KMS-11 (cell line): Measurements from ENCODE around the gene FCRL2.

ENCODE experiments used
- H2AFZ ChIP-seq: fragments of 200-600 bp; sonication (generic); 2 replicates; pipeline ENCODE4 v1.6.1; 2016; ENCODE audit warnings: antibody characterized with exemption, mixed run types, low read depth
- H3K27ac ChIP-seq: fragments of 200-600 bp; sonication (generic); 2 replicates; pipeline ENCODE4 v1.6.1; 2016; ENCODE audit warnings: mild to moderate bottlenecking, mixed run types
- H3K27me3 ChIP-seq: fragments of 200-600 bp; sonication (generic); 2 replicates; pipeline ENCODE4 v1.6.1; 2017; ENCODE audit warnings: mild to moderate bottlenecking, low read depth, mixed run types, moderate library complexity; ENCODE audit not compliant: insufficient read depth
- H3K36me3 ChIP-seq: fragments of 200-600 bp; sonication (generic); 2 replicates; pipeline ENCODE4 v1.6.1; 2017; ENCODE audit warnings: mild to moderate bottlenecking, mixed run types; ENCODE audit not compliant: insufficient read depth
- H3K4me1 ChIP-seq: fragments of 200-600 bp; sonication (generic); 2 replicates; pipeline ENCODE4 v1.6.1; 2016; ENCODE audit warnings: mild to moderate bottlenecking, low read depth, mixed run types; ENCODE audit not compliant: poor library complexity, severe bottlenecking
- H3K4me2 ChIP-seq: fragments of 200-600 bp; sonication (generic); 2 replicates; pipeline ENCODE4 v1.7.0; 2016; ENCODE audit warnings: mild to moderate bottlenecking, mixed run types
- H3K4me3 ChIP-seq: fragments of 200-600 bp; sonication (generic); IDR thresholded peaks from 2 replicates; pipeline ENCODE4 v1.6.1; 2017; ENCODE audit warnings: low read depth, low read length, mixed read lengths; ENCODE audit not compliant: insufficient read depth
- H3K79me2 ChIP-seq: fragments of 200-600 bp; sonication (generic); 2 replicates; pipeline ENCODE4 v1.6.1; 2016; ENCODE audit warnings: low read depth, mixed run types; ENCODE audit not compliant: insufficient read depth
- H3K9ac ChIP-seq: fragments of 200-600 bp; sonication (generic); 2 replicates; pipeline ENCODE4 v1.6.1; 2016; ENCODE audit warnings: mild to moderate bottlenecking, mixed run types
- H4K20me1 ChIP-seq: fragments of 200-600 bp; sonication (generic); 2 replicates; pipeline ENCODE4 v1.6.1; 2016; ENCODE audit warnings: mild to moderate bottlenecking, mixed run types; ENCODE audit not compliant: insufficient read depth
- TF ChIP-seq, protein P1 (sequence below): fragments of 200-600 bp; sonication (generic); conservative IDR thresholded peaks from 2 replicates; pipeline ENCODE4 v1.6.1; 2017; ENCODE audit warnings: low read depth, mild to moderate bottlenecking, antibody characterized with exemption, low read length, moderate library complexity, mixed read lengths

FCRL2 gene

DNA sequence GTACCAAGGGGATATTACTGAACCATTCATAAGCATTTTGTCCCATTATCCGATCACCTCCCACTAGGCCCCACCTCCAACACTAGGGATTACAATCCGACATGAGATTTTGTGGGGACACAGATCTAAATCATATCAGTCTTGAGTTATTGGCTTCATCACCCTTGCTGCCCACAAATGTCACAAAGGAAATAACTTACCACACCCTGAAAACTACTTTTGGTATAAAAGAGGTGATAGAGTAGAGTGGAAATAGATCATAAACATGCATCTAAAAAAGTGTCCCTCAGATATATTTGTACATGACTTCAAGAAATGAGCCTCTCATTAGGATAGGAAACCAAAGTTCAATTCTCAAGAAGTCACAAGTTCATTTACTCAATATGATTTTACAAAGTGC, 53.8 kb downstream of the FCRL2 start:
- TF ChIP-seq, protein P1, sequence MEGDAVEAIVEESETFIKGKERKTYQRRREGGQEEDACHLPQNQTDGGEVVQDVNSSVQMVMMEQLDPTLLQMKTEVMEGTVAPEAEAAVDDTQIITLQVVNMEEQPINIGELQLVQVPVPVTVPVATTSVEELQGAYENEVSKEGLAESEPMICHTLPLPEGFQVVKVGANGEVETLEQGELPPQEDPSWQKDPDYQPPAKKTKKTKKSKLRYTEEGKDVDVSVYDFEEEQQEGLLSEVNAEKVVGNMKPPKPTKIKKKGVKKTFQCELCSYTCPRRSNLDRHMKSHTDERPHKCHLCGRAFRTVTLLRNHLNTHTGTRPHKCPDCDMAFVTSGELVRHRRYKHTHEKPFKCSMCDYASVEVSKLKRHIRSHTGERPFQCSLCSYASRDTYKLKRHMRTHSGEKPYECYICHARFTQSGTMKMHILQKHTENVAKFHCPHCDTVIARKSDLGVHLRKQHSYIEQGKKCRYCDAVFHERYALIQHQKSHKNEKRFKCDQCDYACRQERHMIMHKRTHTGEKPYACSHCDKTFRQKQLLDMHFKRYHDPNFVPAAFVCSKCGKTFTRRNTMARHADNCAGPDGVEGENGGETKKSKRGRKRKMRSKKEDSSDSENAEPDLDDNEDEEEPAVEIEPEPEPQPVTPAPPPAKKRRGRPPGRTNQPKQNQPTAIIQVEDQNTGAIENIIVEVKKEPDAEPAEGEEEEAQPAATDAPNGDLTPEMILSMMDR, result no peak
- H3K4me3 ChIP-seq, result no peak overlapping the region
- H3K27me3 ChIP-seq, result no peaks in the 10 kb centered on the region
- no peak overlapping the region for H2AFZ ChIP-seq
- no peaks in the 10 kb centered on the region for H3K79me2 ChIP-seq
- H3K4me2 ChIP-seq, result no peak overlapping the region
- H4K20me1 ChIP-seq, result no peaks in the 10 kb centered on the region
- no peak overlapping the region for H3K27ac ChIP-seq
- H3K9ac ChIP-seq, result no peak overlapping the region
- H3K4me1 ChIP-seq, result peaks cover 32% of the 10 kb centered on the region
- H3K36me3 ChIP-seq, result no peaks in the 10 kb centered on the region

DNA sequence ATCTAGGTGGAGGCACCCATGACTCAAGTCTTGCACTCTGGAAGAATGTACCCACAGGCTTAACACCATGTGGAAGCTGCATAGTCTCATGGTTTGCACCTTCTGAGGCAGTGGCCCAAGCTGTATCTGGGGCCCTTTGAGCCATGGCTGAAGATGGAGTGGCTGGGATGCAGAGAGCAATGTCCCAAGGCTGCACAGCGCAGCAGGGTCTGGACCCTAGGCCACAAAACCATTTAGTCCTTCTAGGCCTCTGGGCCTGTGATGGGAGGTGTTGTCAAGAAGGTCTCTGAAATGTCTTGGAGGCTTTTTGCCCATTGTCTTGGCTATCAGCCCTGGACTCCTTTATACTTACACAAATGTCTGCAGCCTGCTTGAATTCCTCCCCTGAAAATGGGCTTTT, 54.9 kb downstream of the FCRL2 start:
- Histone ChIP-seq H3K36me3 (no peaks in the 10 kb centered on the region), H3K27ac (no peak overlapping the region), H3K4me3 (no peak overlapping the region), H3K27me3 (no peaks in the 10 kb centered on the region), H3K9ac (no peak overlapping the region), H3K79me2 (no peaks in the 10 kb centered on the region), H2AFZ (no peak overlapping the region), H4K20me1 (no peaks in the 10 kb centered on the region), H3K4me1 (peaks cover 24% of the 10 kb centered on the region), H3K4me2 (no peak overlapping the region)
- TF ChIP-seq, protein P1, result no peak

DNA sequence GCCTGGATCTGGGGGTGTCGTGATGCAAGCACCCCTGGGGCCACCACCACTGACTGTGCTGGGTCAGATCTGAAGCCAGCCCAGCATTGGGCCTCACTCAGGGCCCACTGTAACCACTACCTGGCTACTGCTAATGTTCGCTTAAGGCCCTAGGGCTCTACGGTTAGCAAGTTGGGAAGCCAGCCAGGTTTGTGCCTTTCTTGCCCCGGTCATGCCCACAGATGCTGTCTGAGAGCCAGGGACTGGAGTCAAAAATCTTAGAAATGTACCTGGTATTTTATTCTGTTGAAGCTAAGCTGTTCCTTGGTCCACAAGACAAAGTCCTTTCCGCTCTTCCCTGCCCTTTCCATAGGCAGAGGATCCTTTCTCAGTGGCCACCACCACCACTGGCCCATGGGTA, 61.2 kb downstream of the FCRL2 start:
- no peak overlapping the region for H3K9ac ChIP-seq
- TF ChIP-seq, protein P1, result no peak
- no peaks in the 10 kb centered on the region for H3K4me1 ChIP-seq
- no peaks in the 10 kb centered on the region for H4K20me1 ChIP-seq
- H3K27me3 ChIP-seq, result no peaks in the 10 kb centered on the region
- H3K79me2 ChIP-seq, result no peaks in the 10 kb centered on the region
- no peaks in the 10 kb centered on the region for H3K36me3 ChIP-seq
- no peak overlapping the region for H3K4me2 ChIP-seq
- no peak overlapping the region for H3K27ac ChIP-seq
- no peak overlapping the region for H2AFZ ChIP-seq
- no peak overlapping the region for H3K4me3 ChIP-seq

DNA sequence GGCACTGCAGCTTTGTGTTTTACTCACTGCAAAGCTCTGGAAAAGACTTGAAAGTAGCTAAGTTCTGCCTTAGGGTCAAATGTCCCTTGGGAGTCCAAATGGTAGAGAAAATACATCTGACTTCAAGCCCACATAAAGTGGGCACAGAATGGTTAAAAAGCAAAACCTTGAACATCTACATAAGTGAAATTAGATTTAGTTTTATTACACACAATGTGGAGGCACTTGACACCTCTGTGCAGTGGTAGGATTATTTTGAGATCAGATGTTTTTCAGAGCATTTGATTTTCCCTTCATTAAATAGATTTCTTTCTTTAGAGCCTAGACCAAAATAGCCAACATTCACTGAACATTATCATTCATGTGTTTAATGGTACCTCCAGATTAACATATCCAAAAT, 65.1 kb downstream of the FCRL2 start:
- no peak overlapping the region for H3K27ac ChIP-seq
- H3K4me1 ChIP-seq, result no peaks in the 10 kb centered on the region
- no peak overlapping the region for H2AFZ ChIP-seq
- H3K9ac ChIP-seq, result no peak overlapping the region
- H3K27me3 ChIP-seq, result no peaks in the 10 kb centered on the region
- no peaks in the 10 kb centered on the region for H3K79me2 ChIP-seq
- no peaks in the 10 kb centered on the region for H4K20me1 ChIP-seq
- no peak overlapping the region for H3K4me3 ChIP-seq
- TF ChIP-seq, protein P1, result no peak
- no peaks in the 10 kb centered on the region for H3K36me3 ChIP-seq
- H3K4me2 ChIP-seq, result no peak overlapping the region

DNA sequence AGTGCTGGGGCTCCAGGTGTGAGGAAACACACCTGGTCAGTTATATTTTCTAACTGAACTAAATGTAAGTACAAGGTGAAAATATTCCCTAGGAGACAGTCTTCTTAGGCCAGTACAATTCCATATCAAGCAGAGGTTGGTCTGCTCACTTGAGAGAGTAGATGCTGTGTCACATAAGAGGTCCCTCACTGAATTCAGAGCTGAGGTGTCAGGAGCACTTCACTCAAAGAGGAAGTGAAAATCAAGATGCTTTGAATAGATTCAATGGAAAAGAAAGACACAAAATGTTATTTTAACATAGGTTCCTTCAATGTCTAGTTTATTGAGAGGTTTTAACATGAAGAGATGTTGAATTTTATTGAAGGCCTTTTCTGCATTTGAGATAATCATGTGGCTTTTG, 72.1 kb downstream of the FCRL2 start:
- no peaks in the 10 kb centered on the region for H3K79me2 ChIP-seq
- H3K9ac ChIP-seq, result no peak overlapping the region
- H2AFZ ChIP-seq, result no peak overlapping the region
- no peak overlapping the region for H3K4me2 ChIP-seq
- H3K4me1 ChIP-seq, result no peaks in the 10 kb centered on the region
- no peaks in the 10 kb centered on the region for H3K27me3 ChIP-seq
- H3K27ac ChIP-seq, result no peak overlapping the region
- TF ChIP-seq, protein P1, result no peak
- H3K4me3 ChIP-seq, result no peak overlapping the region
- H3K36me3 ChIP-seq, result no peaks in the 10 kb centered on the region
- no peaks in the 10 kb centered on the region for H4K20me1 ChIP-seq
